Measurements from ENCODE around the gene C2orf72.

DNA sequence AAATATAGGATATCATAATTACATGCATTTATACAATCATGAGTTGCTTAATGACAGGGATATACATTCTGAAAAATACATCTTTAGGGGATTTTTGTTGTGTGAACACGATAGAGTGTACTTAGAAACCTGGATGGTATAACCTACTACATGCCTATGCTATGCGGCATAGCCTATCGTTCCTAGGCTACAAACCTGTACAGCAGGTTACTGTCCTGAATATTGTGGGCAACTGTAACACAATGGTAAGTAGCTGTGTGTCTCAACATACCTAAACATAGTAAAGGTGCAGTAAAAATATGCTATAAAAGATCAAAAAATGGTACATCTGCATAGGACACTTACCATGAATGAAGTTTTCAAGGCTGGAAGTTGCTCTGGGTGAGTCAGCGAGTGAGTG lies 6.5 kb downstream of the C2orf72 start:
- TF ChIP-seq TCF12 (IDR thresholded peaks at IDR 0.05; ENCODE audit: low read depth) (no peak), TEAD4 (IDR thresholded peaks at IDR 0.05) (no peak)
